ENCODE data around the gene MAB21L3.

The MAB21L3 gene

GRCh38 chr1:116110567-116111523 lies at the start of gene MAB21L3:
MAB21L3 (plus strand) TSS chr1:116111399; CDS start chr1:116112616, 1,217 bp downstream.
- in situ Hi-C loops (cut with HindIII; ENCODE audit: low pct_unique_long_range_greater_than_20kb, low sequenced_read_pairs) = no loop called here
- DNase-seq (ENCODE audit: low read depth in 1 of 2, low spot score in 1 of 2) = no peak
- TF ChIP-seq JUND (IDR thresholded peaks at IDR 0.05; ENCODE audit: low read depth) = no peak

GRCh38 chr1:116062201-116062600 lies 49.0 kb upstream of the MAB21L3 start:
- DNase-seq (ENCODE audit: low read depth in 1 of 2, low spot score in 1 of 2) = no peak
- in situ Hi-C loops (cut with HindIII; ENCODE audit: low pct_unique_long_range_greater_than_20kb, low sequenced_read_pairs) = no loop called here

GRCh38 chr1:116064616-116065015 lies 46.6 kb upstream of the MAB21L3 start:
- TF ChIP-seq JUND (IDR thresholded peaks at IDR 0.05; ENCODE audit: low read depth) = no peak
- DNase-seq (ENCODE audit: low read depth in 1 of 2, low spot score in 1 of 2) = no peak
- in situ Hi-C loops (cut with HindIII; ENCODE audit: low pct_unique_long_range_greater_than_20kb, low sequenced_read_pairs) = no loop called here

More at GRCh38 chr1:116062201-116062600, 49.0 kb upstream of the MAB21L3 start:
- TF ChIP-seq JUND (IDR thresholded peaks at IDR 0.05; ENCODE audit: low read depth) = no peak

GRCh38 chr1:116066868-116067565 lies 44.2 kb upstream of the MAB21L3 start:
- no peak for DNase-seq (ENCODE audit: low read depth in 1 of 2, low spot score in 1 of 2)
- TF ChIP-seq JUND (IDR thresholded peaks at IDR 0.05; ENCODE audit: low read depth) = no peak
- in situ Hi-C loops (cut with HindIII; ENCODE audit: low pct_unique_long_range_greater_than_20kb, low sequenced_read_pairs) = no loop called here

GRCh38 chr1:116067566-116067890 lies 43.7 kb upstream of the MAB21L3 start:
- in situ Hi-C loops (cut with HindIII; ENCODE audit: low pct_unique_long_range_greater_than_20kb, low sequenced_read_pairs) = no loop called here
- DNase-seq (ENCODE audit: low read depth in 1 of 2, low spot score in 1 of 2) = no peak

GRCh38 chr1:116075575-116075974 lies 35.6 kb upstream of the MAB21L3 start:
- no peak for DNase-seq (ENCODE audit: low read depth in 1 of 2, low spot score in 1 of 2)
- in situ Hi-C loops (cut with HindIII; ENCODE audit: low pct_unique_long_range_greater_than_20kb, low sequenced_read_pairs) = no loop called here

More at GRCh38 chr1:116067566-116067890, 43.7 kb upstream of the MAB21L3 start:
- no peak for TF ChIP-seq JUND (IDR thresholded peaks at IDR 0.05; ENCODE audit: low read depth)

GRCh38 chr1:116075990-116076389 lies 35.2 kb upstream of the MAB21L3 start:
- in situ Hi-C loops (cut with HindIII; ENCODE audit: low pct_unique_long_range_greater_than_20kb, low sequenced_read_pairs) = no loop called here
- TF ChIP-seq JUND (IDR thresholded peaks at IDR 0.05; ENCODE audit: low read depth) = no peak
- DNase-seq (ENCODE audit: low read depth in 1 of 2, low spot score in 1 of 2) = no peak

More at GRCh38 chr1:116075575-116075974, 35.6 kb upstream of the MAB21L3 start:
- no peak for TF ChIP-seq JUND (IDR thresholded peaks at IDR 0.05; ENCODE audit: low read depth)

GRCh38 chr1:116076831-116077230 lies 34.4 kb upstream of the MAB21L3 start:
- no peak for TF ChIP-seq JUND (IDR thresholded peaks at IDR 0.05; ENCODE audit: low read depth)
- DNase-seq (ENCODE audit: low read depth in 1 of 2, low spot score in 1 of 2) = no peak
- in situ Hi-C loops (cut with HindIII; ENCODE audit: low pct_unique_long_range_greater_than_20kb, low sequenced_read_pairs) = no loop called here

- no peak for DNase-seq (ENCODE audit: low read depth in 1 of 2, low spot score in 1 of 2)
- in situ Hi-C loops (cut with HindIII; ENCODE audit: low pct_unique_long_range_greater_than_20kb, low sequenced_read_pairs) = no loop called here
- no peak for TF ChIP-seq JUND (IDR thresholded peaks at IDR 0.05; ENCODE audit: low read depth)
These were observed 32.4 kb upstream of the MAB21L3 start for GRCh38 chr1:116078699-116079223.

GRCh38 chr1:116087628-116088027 lies 23.6 kb upstream of the MAB21L3 start:
- in situ Hi-C loops (cut with HindIII; ENCODE audit: low pct_unique_long_range_greater_than_20kb, low sequenced_read_pairs) = no loop called here
- DNase-seq (ENCODE audit: low read depth in 1 of 2, low spot score in 1 of 2) = no peak
- TF ChIP-seq JUND (IDR thresholded peaks at IDR 0.05; ENCODE audit: low read depth) = no peak

- no peak for DNase-seq (ENCODE audit: low read depth in 1 of 2, low spot score in 1 of 2)
- in situ Hi-C loops (cut with HindIII; ENCODE audit: low pct_unique_long_range_greater_than_20kb, low sequenced_read_pairs) = no loop called here
- TF ChIP-seq JUND (IDR thresholded peaks at IDR 0.05; ENCODE audit: low read depth) = no peak
These were observed 21.3 kb upstream of the MAB21L3 start for GRCh38 chr1:116089870-116090269.

GRCh38 chr1:116091083-116091482 lies 20.1 kb upstream of the MAB21L3 start:
- no peak for DNase-seq (ENCODE audit: low read depth in 1 of 2, low spot score in 1 of 2)
- in situ Hi-C loops (cut with HindIII; ENCODE audit: low pct_unique_long_range_greater_than_20kb, low sequenced_read_pairs) = no loop called here
- TF ChIP-seq JUND (IDR thresholded peaks at IDR 0.05; ENCODE audit: low read depth) = no peak

Measured in T47D (cell line).